Fibroblast of lung (primary cell): ENCODE measurements around the gene C9orf43. TPM values are rescaled to one million over a fixed set of nuclear protein-coding genes. Genes with fewer than 3 reads are reported as not detected.
A peak's percentile ranks its signal among the peaks of the same experiment; 100 is the strongest.

Experiments used
- DNase-seq, 2 donors: peaks; one replicate each; pipeline versions ENCODE4 v3.0.0 to v3.0.0-alpha.2; 2010; ENCODE audit warnings: low read depth in 2 of 2
- H2AFZ ChIP-seq: 2 replicates; pipeline ENCODE4 v1.5.1; 2012; ENCODE audit warnings: low read length, control low read depth, inconsistent platforms
- H3K27ac ChIP-seq: 2 replicates; pipeline ENCODE4 v1.5.1; 2011; ENCODE audit warnings: low read length, control low read depth; ENCODE audit not compliant: insufficient read depth
- H3K27me3 ChIP-seq: 2 replicates; pipeline ENCODE4 v1.5.1; 2011; ENCODE audit warnings: mild to moderate bottlenecking, low read length; ENCODE audit not compliant: control insufficient read depth, insufficient read depth
- H3K36me3 ChIP-seq: 2 replicates; pipeline ENCODE4 v1.5.1; 2011; ENCODE audit warnings: low read length; ENCODE audit not compliant: control insufficient read depth, insufficient read depth
- H3K4me1 ChIP-seq: 2 replicates; pipeline ENCODE4 v1.5.1; 2011; ENCODE audit warnings: low read length; ENCODE audit not compliant: control insufficient read depth, insufficient read depth; ENCODE audit errors: extremely low read depth
- H3K4me2 ChIP-seq: 2 replicates; pipeline ENCODE4 v1.5.1; 2011; ENCODE audit warnings: low read length, control low read depth; ENCODE audit not compliant: insufficient read depth; ENCODE audit errors: extremely low read depth
- H3K4me3 ChIP-seq, 4 experiments: fragments of 200-600 bp in 1 of 4; sonication (generic) in 1 of 4; replicated peaks in 1 of 4; 2 replicates each; pipeline ENCODE4 v1.5.1; 2011 to 2016; ENCODE audit warnings: low read length in 4 of 4, low read depth in 3 of 4, mild to moderate bottlenecking in 3 of 4, control low read depth in 2 of 4, inconsistent platforms in 1 of 4, mixed read lengths in 1 of 4; ENCODE audit not compliant: insufficient read depth in 1 of 4; ENCODE audit errors: control extremely low read depth in 1 of 4
- H3K79me2 ChIP-seq: 2 replicates; pipeline ENCODE4 v1.5.1; 2012; ENCODE audit warnings: mild to moderate bottlenecking, low read length, inconsistent platforms; ENCODE audit not compliant: control insufficient read depth, insufficient read depth
- H3K9ac ChIP-seq: 2 replicates; pipeline ENCODE4 v1.5.1; 2011; ENCODE audit warnings: mild to moderate bottlenecking, low read length, control low read depth; ENCODE audit not compliant: insufficient read depth
- H3K9me3 ChIP-seq: 2 replicates; pipeline ENCODE4 v1.5.1; 2012; ENCODE audit warnings: low read depth, low read length; ENCODE audit not compliant: control insufficient read depth, insufficient read depth
- H4K20me1 ChIP-seq: 2 replicates; pipeline ENCODE4 v1.5.1; 2011; ENCODE audit warnings: low read length; ENCODE audit not compliant: control insufficient read depth, insufficient read depth; ENCODE audit errors: extremely low read depth
- EZH2 ChIP-seq: IDR thresholded peaks from 2 replicates; pipeline ENCODE4 v1.5.1; 2012; ENCODE audit warnings: low read length, control low read depth, mild to moderate bottlenecking; ENCODE audit errors: missing control alignments
- polyA plus RNA-seq, 2 donors: library from polyadenylated mRNA; depleted of rRNA in 1 of 2; stranded (reverse) in 1 of 2; unstranded in 1 of 2; fragments of >200 nt; gene quantifications; 2 replicates each; pipeline ENCODE4 v1.2.1, GENCODE V29; 2011 to 2012; ENCODE audit warnings: missing spikeins in 1 of 2
- total RNA-seq: library from RNA; depleted of rRNA; stranded (reverse); fragments of >200 nt; gene quantifications from 2 replicates; pipeline ENCODE4 v1.2.1, GENCODE V29; 2014
- TF ChIP-seq, protein P1 (sequence below), 2 donors: IDR thresholded peaks in 1 of 2; conservative IDR thresholded peaks in 1 of 2; 1 replicate in 1 of 2; 2 replicates in 1 of 2; pipeline ENCODE4 v1.5.1; 2011 to 2012; ENCODE audit warnings: low read length in 2 of 2, control low read depth in 1 of 2, inconsistent platforms in 1 of 2, low read depth in 1 of 2, mild to moderate bottlenecking in 1 of 2

The C9orf43 gene
- total and polyA plus RNA-seq, 2 donors (not counting 1 experiment from before 2014, with no cell fraction given): 0.25 to 0.50 TPM

DNA sequence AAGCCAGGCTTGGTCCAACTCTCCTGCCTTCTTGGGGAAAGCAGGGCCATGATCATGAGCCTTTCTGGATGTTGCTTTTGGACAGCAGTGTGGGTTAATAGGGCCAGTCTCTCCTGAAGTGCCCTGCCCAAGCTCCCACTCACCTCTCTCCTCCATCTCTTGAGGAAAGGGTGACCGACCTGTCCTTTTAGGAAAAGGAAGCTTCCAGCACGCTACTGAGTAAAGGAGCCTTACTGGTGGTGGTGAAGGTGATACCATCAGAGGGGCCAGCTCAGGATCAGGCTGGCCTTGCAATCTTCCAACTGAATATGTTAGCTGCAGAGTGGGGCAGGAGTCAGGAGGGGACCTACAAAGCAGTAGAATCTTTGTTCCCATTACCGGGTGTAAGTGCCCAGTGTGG, 50.7 kb downstream of the C9orf43 start:
- Histone ChIP-seq H3K27me3 (peaks cover 2% of the 10 kb centered on the region), H3K4me3 (no peak overlapping the region), H3K9ac (no peak overlapping the region), H3K79me2 (no peaks in the 10 kb centered on the region), H3K27ac (no peak overlapping the region), H3K4me1 (peaks cover 3% of the 10 kb centered on the region), H2AFZ (no peak overlapping the region), H3K36me3 (no peaks in the 10 kb centered on the region), H3K4me2 (no peak overlapping the region), H3K9me3 (no peaks in the 10 kb centered on the region), H4K20me1 (no peaks in the 10 kb centered on the region)
- TF ChIP-seq, protein P1, sequence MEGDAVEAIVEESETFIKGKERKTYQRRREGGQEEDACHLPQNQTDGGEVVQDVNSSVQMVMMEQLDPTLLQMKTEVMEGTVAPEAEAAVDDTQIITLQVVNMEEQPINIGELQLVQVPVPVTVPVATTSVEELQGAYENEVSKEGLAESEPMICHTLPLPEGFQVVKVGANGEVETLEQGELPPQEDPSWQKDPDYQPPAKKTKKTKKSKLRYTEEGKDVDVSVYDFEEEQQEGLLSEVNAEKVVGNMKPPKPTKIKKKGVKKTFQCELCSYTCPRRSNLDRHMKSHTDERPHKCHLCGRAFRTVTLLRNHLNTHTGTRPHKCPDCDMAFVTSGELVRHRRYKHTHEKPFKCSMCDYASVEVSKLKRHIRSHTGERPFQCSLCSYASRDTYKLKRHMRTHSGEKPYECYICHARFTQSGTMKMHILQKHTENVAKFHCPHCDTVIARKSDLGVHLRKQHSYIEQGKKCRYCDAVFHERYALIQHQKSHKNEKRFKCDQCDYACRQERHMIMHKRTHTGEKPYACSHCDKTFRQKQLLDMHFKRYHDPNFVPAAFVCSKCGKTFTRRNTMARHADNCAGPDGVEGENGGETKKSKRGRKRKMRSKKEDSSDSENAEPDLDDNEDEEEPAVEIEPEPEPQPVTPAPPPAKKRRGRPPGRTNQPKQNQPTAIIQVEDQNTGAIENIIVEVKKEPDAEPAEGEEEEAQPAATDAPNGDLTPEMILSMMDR (conservative IDR thresholded peaks at IDR 0.05 in 1 of 2, IDR thresholded peaks at IDR 0.05 in 1 of 2; ENCODE audit: low read depth in 1 of 2, low read length in 2 of 2): no peak
- TF ChIP-seq EZH2: no peak
- DNase-seq: no peak

DNA sequence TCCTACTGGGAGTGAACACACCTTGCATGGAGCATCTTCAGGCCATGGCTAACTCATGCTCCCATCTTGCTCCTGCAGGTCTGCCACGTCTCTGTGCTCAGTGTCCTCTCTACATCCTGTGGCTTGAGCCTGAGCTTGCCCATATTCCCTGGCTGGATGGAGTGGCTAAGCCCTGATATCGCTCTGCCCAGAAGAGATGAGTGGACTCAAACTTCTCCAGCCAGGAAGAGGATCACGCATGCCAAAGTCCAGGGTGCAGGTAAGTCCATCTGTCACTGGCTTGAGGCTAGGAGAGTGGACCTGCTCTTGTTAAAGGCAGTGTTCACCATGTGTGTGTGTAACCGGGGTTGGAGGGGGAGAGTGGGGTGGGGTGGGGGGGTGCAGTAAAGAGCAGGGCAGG, 51.4 kb downstream of the C9orf43 start:
- no peaks in the 10 kb centered on the region for H3K4me1 ChIP-seq
- H3K27me3 ChIP-seq: peaks cover 2% of the 10 kb centered on the region
- H2AFZ ChIP-seq: no peak overlapping the region
- no peaks in the 10 kb centered on the region for H3K9me3 ChIP-seq
- no peak overlapping the region for H3K27ac ChIP-seq
- no peaks in the 10 kb centered on the region for H3K79me2 ChIP-seq
- DNase-seq: no peak
- H4K20me1 ChIP-seq: no peaks in the 10 kb centered on the region
- H3K36me3 ChIP-seq: no peaks in the 10 kb centered on the region
- H3K4me2 ChIP-seq: no peak overlapping the region
- H3K9ac ChIP-seq: no peak overlapping the region
- TF ChIP-seq, protein P1 (conservative IDR thresholded peaks at IDR 0.05 in 1 of 2, IDR thresholded peaks at IDR 0.05 in 1 of 2; ENCODE audit: low read depth in 1 of 2, low read length in 2 of 2): no peak
- no peak for TF ChIP-seq EZH2
- H3K4me3 ChIP-seq: no peak overlapping the region

DNA sequence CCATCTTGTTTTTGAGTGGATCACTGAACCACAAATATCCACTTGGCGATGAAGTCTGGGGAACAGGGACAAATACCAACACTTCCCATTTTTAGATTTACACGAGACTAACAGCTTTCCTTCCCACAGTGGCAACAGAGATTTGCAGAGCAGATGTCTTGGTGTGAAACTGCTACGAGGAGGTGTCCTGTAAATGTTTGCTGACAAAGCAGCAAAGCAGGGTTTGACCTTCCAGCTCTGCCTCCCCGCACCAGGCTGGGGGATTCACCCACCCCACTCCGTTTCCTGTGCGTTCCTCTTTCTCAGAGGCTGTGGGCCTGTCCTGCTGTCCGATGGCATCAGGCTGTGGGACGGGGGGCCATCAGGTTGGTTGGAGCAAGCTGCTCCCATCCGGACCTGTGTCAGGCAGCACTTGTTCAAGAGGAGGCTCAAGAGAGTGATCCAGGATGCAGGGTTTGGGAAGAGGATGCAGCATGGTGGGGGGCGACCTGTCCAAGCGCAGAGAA, 52.3 kb downstream of the C9orf43 start:
- Histone ChIP-seq H3K27me3 (peaks cover 2% of the 10 kb centered on the region), H3K4me1 (no peaks in the 10 kb centered on the region), H3K4me2 (no peak overlapping the region), H3K36me3 (no peaks in the 10 kb centered on the region), H3K4me3 (no peak overlapping the region), H2AFZ (no peak overlapping the region), H3K9me3 (no peaks in the 10 kb centered on the region), H3K27ac (no peak overlapping the region), H3K79me2 (no peaks in the 10 kb centered on the region), H4K20me1 (no peaks in the 10 kb centered on the region), H3K9ac (no peak overlapping the region)
- TF ChIP-seq, protein P1 (conservative IDR thresholded peaks at IDR 0.05 in 1 of 2, IDR thresholded peaks at IDR 0.05 in 1 of 2; ENCODE audit: low read depth in 1 of 2, low read length in 2 of 2): no peak
- peak; percentile 39 for TF ChIP-seq EZH2
- no peak for DNase-seq
